Measurements from ENCODE around the gene EIF4E1B. TPM values are rescaled to one million over a fixed set of nuclear protein-coding genes. Genes with fewer than 3 reads are reported as not detected.

EIF4E1B gene
- total RNA-seq, 1 donor from 2014 or later: not detected

Other genes starting within 250 kb of the EIF4E1B start
- gene NOP16, start 242.1 kb upstream of the EIF4E1B start, total RNA-seq: 111 TPM in 2 replicates
- gene HIGD2A, start 241.9 kb upstream of the EIF4E1B start, total RNA-seq: 93.2 and 93.5 TPM in 2 replicates
- 71.6 and 84.0 TPM in 2 replicates for gene CLTB, start 214.1 kb upstream of the EIF4E1B start, total RNA-seq
- gene FAF2, start 182.3 kb upstream of the EIF4E1B start, total RNA-seq: 46.0 and 47.3 TPM in 2 replicates
- gene RNF44, start 93.3 kb upstream of the EIF4E1B start, total RNA-seq: 78.0 and 80.3 TPM in 2 replicates
- gene CDHR2, start 81.3 kb upstream of the EIF4E1B start, total RNA-seq: 0.08 and 0.42 TPM in 2 replicates
- gene GPRIN1, start 20.5 kb upstream of the EIF4E1B start, total RNA-seq: 3.1 and 3.2 TPM in 2 replicates
- not detected in 2 replicates for gene SNCB, start 141 bp upstream of the EIF4E1B start, total RNA-seq
- 34.1 and 35.3 TPM in 2 replicates for gene TSPAN17, start 16.8 kb downstream of the EIF4E1B start, total RNA-seq
- gene UNC5A, start 179.9 kb downstream of the EIF4E1B start, total RNA-seq: not detected in 2 replicates